GM18951 (cell line): ENCODE results near the gene SRD5A2.

ENCODE experiments used
- POLR2A ChIP-seq: IDR thresholded peaks from 4 replicates; pipeline ENCODE4 v1.6.1; 2011; ENCODE audit warnings: mild to moderate bottlenecking; ENCODE audit not compliant: insufficient read length, insufficient read depth; ENCODE audit errors: extremely low read depth
- in situ Hi-C: fragments of 300-500 bp; cut with MboI; formaldehyde crosslinking; loops from one replicate; pipeline ENCODE4 v1.12.0; 2022; ENCODE audit warnings: low sequenced_read_pairs, mixed read lengths, inconsistent platforms; ENCODE audit not compliant: unreplicated experiment

SRD5A2 gene

DNA sequence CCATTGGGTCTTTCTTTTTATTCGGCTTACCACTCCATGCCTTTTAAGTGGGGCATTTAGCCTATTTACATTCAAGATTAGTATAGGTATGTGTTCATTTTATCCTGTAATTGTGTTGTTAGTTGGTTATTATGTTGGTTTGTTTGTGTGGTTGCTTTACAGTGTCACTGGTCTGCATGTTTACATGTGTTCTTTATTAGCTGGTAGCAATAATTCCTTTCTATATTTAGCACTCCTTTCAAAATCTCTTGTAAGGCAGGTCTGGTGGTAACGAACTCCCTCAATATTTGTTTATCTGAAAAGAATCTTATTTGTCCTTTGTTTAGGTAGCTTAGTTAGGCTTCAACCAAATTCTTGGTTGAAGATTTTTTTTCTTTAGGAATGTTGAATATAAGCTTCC is 97.5 kb downstream of the SRD5A2 start:
- TF ChIP-seq POLR2A: no peak
- in situ Hi-C loops: no loop called here

GRCh38 chr2:31476511-31477180 is 104.1 kb downstream of the SRD5A2 start:
- in situ Hi-C loops: no loop called here
- no peak for TF ChIP-seq POLR2A

DNA sequence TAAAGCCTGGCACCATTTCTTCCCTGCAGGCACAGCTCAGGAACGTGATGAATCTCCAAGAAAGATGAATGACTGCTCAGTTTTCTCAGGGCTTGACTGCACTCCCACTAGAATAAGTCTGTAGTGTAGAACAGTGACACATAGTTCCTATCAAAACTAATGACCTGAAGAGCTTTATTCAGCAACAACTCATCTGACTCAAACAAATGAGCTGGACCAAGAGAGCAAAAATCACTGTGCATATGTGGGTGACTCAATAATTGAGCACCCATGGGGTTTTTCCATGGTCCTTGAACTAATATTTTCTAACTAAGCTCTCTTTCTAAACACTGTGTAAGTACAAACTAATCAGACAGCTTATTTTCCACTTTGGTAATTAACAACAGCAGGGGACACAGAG is 105.0 kb downstream of the SRD5A2 start:
- in situ Hi-C loops: no loop called here
- no peak for TF ChIP-seq POLR2A

DNA sequence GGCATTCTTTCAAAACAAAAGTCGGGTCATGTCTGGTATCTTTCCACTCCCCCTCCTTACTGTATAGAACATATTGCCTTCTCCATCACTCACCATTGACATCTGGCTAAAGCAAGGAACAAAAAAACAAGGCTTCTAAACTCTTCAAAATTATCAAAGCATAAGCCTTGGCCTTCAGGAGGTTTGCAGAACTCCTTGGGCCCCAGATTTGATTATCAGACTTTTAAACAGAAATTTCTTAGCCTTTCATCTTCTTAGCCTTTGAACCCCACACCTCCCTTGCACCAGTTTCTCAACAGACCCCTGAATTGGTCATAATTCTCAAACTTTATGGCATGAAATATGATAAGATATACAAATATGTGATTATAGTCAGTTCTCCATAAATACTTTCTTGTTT is 106.4 kb downstream of the SRD5A2 start:
- TF ChIP-seq POLR2A: no peak
- in situ Hi-C loops: no loop called here
